GM18508 (cell line): ENCODE data around the gene PUSL1.
"Not testable (repeated sequence)": the region's sequence is repeated elsewhere in the genome, so short reads cannot be mapped to it uniquely, and the experiment has no call there.

Experiments used
- ATAC-seq: cut with Tn5 transposase; IDR thresholded peaks from one replicate; pipeline ENCODE4 v1.9.1; 2021; ENCODE audit warnings: moderate number of reproducible peaks; ENCODE audit not compliant: insufficient read depth, unreplicated experiment

Gene PUSL1

GRCh38 chr1:1307261-1307922, 1.0 kb upstream of the PUSL1 start:
- no peak for ATAC-seq

- ATAC-seq: no peak
Measured at GRCh38 chr1:1308756-1309250, 406 bp downstream of the PUSL1 start.

GRCh38 chr1:1309251-1310108, 1.1 kb downstream of the PUSL1 start:
- ATAC-seq: no peak

- no peak for ATAC-seq
Measured at GRCh38 chr1:1310109-1310385, 1.6 kb downstream of the PUSL1 start.

GRCh38 chr1:1310476-1311053, 2.2 kb downstream of the PUSL1 start:
- no peak for ATAC-seq

GRCh38 chr1:1311107-1312104, 3.0 kb downstream of the PUSL1 start:
- no peak for ATAC-seq

- ATAC-seq: no peak
Measured at GRCh38 chr1:1312450-1313314, 4.3 kb downstream of the PUSL1 start.

- no peak for ATAC-seq
Measured at GRCh38 chr1:1313500-1314236, 5.3 kb downstream of the PUSL1 start.

- ATAC-seq: no peak
Measured at GRCh38 chr1:1314237-1314586, 5.8 kb downstream of the PUSL1 start.

- ATAC-seq: no peak
Measured at GRCh38 chr1:1314678-1315335, 6.4 kb downstream of the PUSL1 start.

- ATAC-seq: no peak
Measured at GRCh38 chr1:1315435-1315954, 7.1 kb downstream of the PUSL1 start.

- ATAC-seq: not testable (repeated sequence)
Measured at GRCh38 chr1:1316199-1316598, 7.8 kb downstream of the PUSL1 start.

- no peak for ATAC-seq
Measured at GRCh38 chr1:1317420-1317819, 9.0 kb downstream of the PUSL1 start.

GRCh38 chr1:1318131-1318652, 9.8 kb downstream of the PUSL1 start:
- ATAC-seq: no peak

- no peak for ATAC-seq
Measured at GRCh38 chr1:1318777-1319645, 10.6 kb downstream of the PUSL1 start.

- ATAC-seq: no peak
Measured at GRCh38 chr1:1319646-1319941, 11.2 kb downstream of the PUSL1 start.
